Duodenal mucosa (tissue), 2 donors: Measurements from ENCODE around the gene TMA16.
A peak's percentile ranks its signal among the peaks of the same experiment; 100 is the strongest.

Experiments used
- H3K27ac ChIP-seq: one replicate; pipeline ENCODE4 v1.7.0; 2013; ENCODE audit warnings: low read depth, low read length
- H3K27me3 ChIP-seq, 2 donors: one replicate each; pipeline ENCODE4 v1.7.0; 2013; ENCODE audit warnings: low read length in 2 of 2, control low read depth in 1 of 2; ENCODE audit not compliant: insufficient read depth in 2 of 2, control insufficient read depth in 1 of 2
- H3K36me3 ChIP-seq, 2 donors: one replicate each; pipeline ENCODE4 v1.7.0; 2013; ENCODE audit warnings: low read length in 2 of 2, control low read depth in 1 of 2; ENCODE audit not compliant: insufficient read depth in 2 of 2, control insufficient read depth in 1 of 2
- H3K4me1 ChIP-seq, 2 donors: one replicate each; pipeline ENCODE4 v1.7.0; 2013; ENCODE audit warnings: low read length in 2 of 2, control low read depth in 1 of 2; ENCODE audit not compliant: insufficient read depth in 2 of 2, control insufficient read depth in 1 of 2
- H3K4me3 ChIP-seq, 2 donors: one replicate each; pipeline ENCODE4 v1.7.0; 2013; ENCODE audit warnings: low read length in 2 of 2, low read depth in 1 of 2
- H3K9ac ChIP-seq, 2 donors: one replicate each; pipeline ENCODE4 v1.7.0; 2013; ENCODE audit warnings: low read length in 2 of 2, low read depth in 1 of 2
- H3K9me3 ChIP-seq, 2 donors: one replicate each; pipeline ENCODE4 v1.7.0; 2013; ENCODE audit warnings: low read length in 2 of 2, control low read depth in 1 of 2; ENCODE audit not compliant: control insufficient read depth in 1 of 2

Gene TMA16

GRCh38 chr4:163540448-163540847 is 46.0 kb downstream of the TMA16 start:
- H3K4me3 ChIP-seq: no peak overlapping the region
- no peaks in the 10 kb centered on the region for H3K9me3 ChIP-seq
- H3K27me3 ChIP-seq: no peaks in the 10 kb centered on the region
- H3K9ac ChIP-seq: no peak overlapping the region
- H3K36me3 ChIP-seq: peaks cover 0 to 3% of the 10 kb centered on the region in 2 donors
- no peaks in the 10 kb centered on the region for H3K4me1 ChIP-seq
- H3K27ac ChIP-seq: no peak overlapping the region

GRCh38 chr4:163540977-163541376 is 46.5 kb downstream of the TMA16 start:
- no peak overlapping the region for H3K27ac ChIP-seq
- no peaks in the 10 kb centered on the region for H3K4me1 ChIP-seq
- H3K36me3 ChIP-seq: peaks cover 0 to 3% of the 10 kb centered on the region in 2 donors

GRCh38 chr4:163542275-163542674 is 47.8 kb downstream of the TMA16 start:
- Histone ChIP-seq H3K27me3 (no peaks in the 10 kb centered on the region), H3K4me3 (no peak overlapping the region), H3K27ac (no peak overlapping the region), H3K36me3 (peaks cover 0 to 3% of the 10 kb centered on the region in 2 donors), H3K9me3 (no peaks in the 10 kb centered on the region), H3K9ac (no peak overlapping the region), H3K4me1 (no peaks in the 10 kb centered on the region)

More at GRCh38 chr4:163540977-163541376, 46.5 kb downstream of the TMA16 start:
- Histone ChIP-seq H3K27me3 (no peaks in the 10 kb centered on the region), H3K9me3 (no peaks in the 10 kb centered on the region), H3K9ac (no peak overlapping the region), H3K4me3 (no peak overlapping the region)

- H3K9me3 ChIP-seq: no peaks in the 10 kb centered on the region
- H3K36me3 ChIP-seq: peaks cover 0 to 3% of the 10 kb centered on the region in 2 donors
- H3K4me3 ChIP-seq: peak overlapping the region; percentile 55 to 66
Measured at GRCh38 chr4:163544407-163545038, 50.0 kb downstream of the TMA16 start.

GRCh38 chr4:163548481-163549243 is 54.2 kb downstream of the TMA16 start:
- no peaks in the 10 kb centered on the region for H3K36me3 ChIP-seq
- H3K4me3 ChIP-seq: no peak overlapping the region
- H3K27me3 ChIP-seq: no peaks in the 10 kb centered on the region
- H3K27ac ChIP-seq: no peak overlapping the region
- H3K9me3 ChIP-seq: no peaks in the 10 kb centered on the region
- H3K4me1 ChIP-seq: peaks cover 4 to 6% of the 10 kb centered on the region in 2 donors
- no peak overlapping the region for H3K9ac ChIP-seq

More at GRCh38 chr4:163544407-163545038, 50.0 kb downstream of the TMA16 start:
- H3K27ac ChIP-seq: no peak overlapping the region
- H3K4me1 ChIP-seq: no peaks in the 10 kb centered on the region
- H3K9ac ChIP-seq: peak overlapping the region; percentile 19 to 50
- no peaks in the 10 kb centered on the region for H3K27me3 ChIP-seq

- Histone ChIP-seq H3K27ac (no peak overlapping the region), H3K9ac (peak overlapping the region in 1 of 2 donors; percentile 46), H3K4me1 (peaks cover 4 to 6% of the 10 kb centered on the region in 2 donors), H3K4me3 (peak overlapping the region; percentile 60 to 65), H3K36me3 (no peaks in the 10 kb centered on the region), H3K27me3 (no peaks in the 10 kb centered on the region), H3K9me3 (no peaks in the 10 kb centered on the region)
Measured at GRCh38 chr4:163550869-163551267, 56.4 kb downstream of the TMA16 start.

- H3K9ac ChIP-seq: no peak overlapping the region
- H3K9me3 ChIP-seq: no peaks in the 10 kb centered on the region
- H3K27me3 ChIP-seq: no peaks in the 10 kb centered on the region
- no peak overlapping the region for H3K27ac ChIP-seq
- peaks cover 4 to 11% of the 10 kb centered on the region in 2 donors for H3K4me1 ChIP-seq
- H3K36me3 ChIP-seq: no peaks in the 10 kb centered on the region
- H3K4me3 ChIP-seq: no peak overlapping the region
Measured at GRCh38 chr4:163553146-163553545, 58.7 kb downstream of the TMA16 start.

- Histone ChIP-seq H3K4me1 (peaks cover 9 to 12% of the 10 kb centered on the region in 2 donors), H3K9ac (no peak overlapping the region), H3K27me3 (no peaks in the 10 kb centered on the region), H3K36me3 (no peaks in the 10 kb centered on the region), H3K9me3 (no peaks in the 10 kb centered on the region), H3K27ac (no peak overlapping the region), H3K4me3 (no peak overlapping the region)
Measured at GRCh38 chr4:163554870-163555465, 60.5 kb downstream of the TMA16 start.

GRCh38 chr4:163556177-163556576 is 61.7 kb downstream of the TMA16 start:
- Histone ChIP-seq H3K27me3 (no peaks in the 10 kb centered on the region), H3K9ac (no peak overlapping the region), H3K36me3 (no peaks in the 10 kb centered on the region), H3K4me3 (no peak overlapping the region), H3K9me3 (no peaks in the 10 kb centered on the region), H3K27ac (no peak overlapping the region), H3K4me1 (peaks cover 4 to 5% of the 10 kb centered on the region in 2 donors)
